GM13976 (cell line): ENCODE data around the gene CDH26.

Experiments used
- DNase-seq: peaks from one replicate; pipeline ENCODE4 v3.0.0; 2012; ENCODE audit warnings: low spot score
- CTCF ChIP-seq: IDR thresholded peaks from 2 replicates; pipeline ENCODE4 v1.5.1; 2012; ENCODE audit warnings: borderline replicate concordance, mild to moderate bottlenecking; ENCODE audit not compliant: insufficient read depth; ENCODE audit errors: extremely low read depth, missing control alignments, control extremely low read depth
- in situ Hi-C: fragments of 300-500 bp; cut with MboI; formaldehyde crosslinking; loops from one replicate; pipeline ENCODE4 v1.12.0; 2022; ENCODE audit warnings: low sequenced_read_pairs, mixed read lengths, inconsistent platforms; ENCODE audit not compliant: unreplicated experiment

The CDH26 gene

GRCh38 chr20:59925899-59926298, 32.3 kb upstream of the CDH26 start:
- in situ Hi-C loops = no loop called here
- no peak for TF ChIP-seq CTCF
- no peak for DNase-seq

GRCh38 chr20:59931511-59932312, 26.5 kb upstream of the CDH26 start:
- TF ChIP-seq CTCF = no peak
- DNase-seq = no peak
- in situ Hi-C loops = no loop called here

GRCh38 chr20:59932616-59933295, 25.5 kb upstream of the CDH26 start:
- TF ChIP-seq CTCF = no peak
- DNase-seq = no peak
- in situ Hi-C loops = no loop called here

GRCh38 chr20:59933296-59933848, 24.9 kb upstream of the CDH26 start, which contains the start of gene SYCP2:
TSS of gene SYCP2 (minus strand) at chr20:59933637. CDS start at chr20:59922413, 11,224 bp downstream.
- in situ Hi-C loops = no loop called here
- no peak for TF ChIP-seq CTCF
- no peak for DNase-seq

- in situ Hi-C loops = no loop called here
- peak; percentile 89 for DNase-seq
- peak; percentile 98 for TF ChIP-seq CTCF
These were observed 24.2 kb upstream of the CDH26 start for GRCh38 chr20:59933849-59934585.
